ENCODE measurements around the gene DDX49. TPM values are rescaled to one million over a fixed set of nuclear protein-coding genes. Genes with fewer than 3 reads are reported as not detected.

The DDX49 gene
- total RNA-seq, 1 donor from 2014 or later: 48.6 TPM

GRCh38 chr19:18906605-18907519, 12.7 kb upstream of the DDX49 start:
- H3K4me3 ChIP-seq (ENCODE audit: low read depth, low read length): no peak overlapping the region
- no peak for DNase-seq (ENCODE audit: low read depth)
- no peak for TF ChIP-seq CTCF (conservative IDR thresholded peaks at IDR 0.05; ENCODE audit: low read depth, low read length)

DNA sequence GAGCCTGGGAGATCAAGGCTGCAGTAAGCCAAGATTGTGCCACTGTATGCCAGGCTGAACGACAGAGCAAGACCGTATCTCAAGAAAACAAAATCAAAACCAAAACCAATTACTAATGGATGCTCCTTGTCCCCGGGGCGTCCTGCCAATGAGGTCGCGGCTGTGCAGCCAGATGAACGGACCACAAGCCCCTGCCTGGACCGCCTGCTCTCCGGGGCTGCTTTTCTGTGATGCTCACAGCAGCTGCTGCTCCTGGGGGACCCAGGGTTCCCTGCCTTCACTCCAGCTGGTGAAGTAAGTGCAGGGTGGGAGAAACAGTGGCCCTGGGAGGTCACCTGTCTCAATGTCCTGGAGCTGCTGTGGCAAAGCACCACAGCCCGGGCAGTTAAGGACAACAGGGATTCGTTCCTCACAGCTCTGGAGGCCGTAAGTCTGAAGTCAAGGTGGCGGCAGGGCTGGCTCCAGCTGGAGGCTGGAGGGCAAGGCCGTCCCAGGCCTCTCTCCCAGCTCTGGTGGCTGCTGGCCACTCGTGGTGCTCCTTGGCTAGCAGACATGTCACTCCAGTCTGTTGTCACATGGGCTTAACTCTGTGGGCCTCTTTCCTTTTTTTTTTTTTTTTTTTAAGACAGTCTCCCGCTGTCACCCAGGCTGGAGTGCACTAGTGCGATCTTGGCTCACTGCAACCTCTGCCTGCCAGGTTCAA, 10.4 kb upstream of the DDX49 start:
- no peak for TF ChIP-seq CTCF (conservative IDR thresholded peaks at IDR 0.05; ENCODE audit: low read depth, low read length)
- H3K4me3 ChIP-seq (ENCODE audit: low read depth, low read length): no peak overlapping the region
- DNase-seq (ENCODE audit: low read depth): no peak

- TF ChIP-seq CTCF (conservative IDR thresholded peaks at IDR 0.05; ENCODE audit: low read depth, low read length): no peak
- no peak for DNase-seq (ENCODE audit: low read depth)
- H3K4me3 ChIP-seq (ENCODE audit: low read depth, low read length): no peak overlapping the region
Observed at GRCh38 chr19:18910010-18910409, 9.5 kb upstream of the DDX49 start.

DNA sequence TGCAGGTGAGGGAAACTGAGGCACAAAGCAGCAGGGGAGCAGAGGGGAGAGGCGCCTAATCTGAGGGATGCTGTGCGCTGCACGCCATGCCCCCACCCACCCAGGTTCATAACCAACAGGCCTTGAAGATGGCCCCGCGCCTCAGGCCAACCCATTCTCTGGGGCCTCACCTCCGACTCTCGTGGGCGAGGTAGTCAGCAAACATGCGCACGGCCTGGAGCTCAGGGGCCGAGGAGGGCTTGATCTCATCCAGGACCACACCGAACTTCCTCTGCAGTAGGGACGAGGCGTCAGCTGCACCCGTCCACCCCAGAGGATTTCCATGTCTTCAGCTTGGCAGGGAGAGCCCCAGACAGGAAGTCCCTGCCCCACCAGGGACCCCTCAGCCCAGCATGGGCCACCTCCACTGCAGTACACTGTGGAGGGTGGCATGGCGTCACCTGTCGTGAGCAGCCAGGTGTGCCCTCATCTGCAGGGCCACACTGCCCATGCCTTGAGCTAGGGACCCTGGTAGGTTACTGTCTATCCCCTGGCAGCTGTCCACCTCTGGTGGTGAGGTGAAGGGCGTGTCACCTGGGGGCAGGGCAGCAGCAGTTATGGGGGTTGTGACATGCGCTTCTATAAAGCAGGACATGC, 8.6 kb upstream of the DDX49 start:
- no peak overlapping the region for H3K4me3 ChIP-seq (ENCODE audit: low read depth, low read length)
- DNase-seq (ENCODE audit: low read depth): no peak
- TF ChIP-seq CTCF (conservative IDR thresholded peaks at IDR 0.05; ENCODE audit: low read depth, low read length): no peak

GRCh38 chr19:18912933-18913332, 6.6 kb upstream of the DDX49 start:
- no peak for TF ChIP-seq CTCF (conservative IDR thresholded peaks at IDR 0.05; ENCODE audit: low read depth, low read length)
- no peak for DNase-seq (ENCODE audit: low read depth)
- no peak overlapping the region for H3K4me3 ChIP-seq (ENCODE audit: low read depth, low read length)

- no peak for DNase-seq (ENCODE audit: low read depth)
- TF ChIP-seq CTCF (conservative IDR thresholded peaks at IDR 0.05; ENCODE audit: low read depth, low read length): no peak
- no peak overlapping the region for H3K4me3 ChIP-seq (ENCODE audit: low read depth, low read length)
Observed at GRCh38 chr19:18913466-18913865, 6.0 kb upstream of the DDX49 start.

Data from epithelial cell of proximal tubule (primary cell).